ENCODE data around the gene SLC39A11. TPM values are rescaled to one million over a fixed set of nuclear protein-coding genes. Genes with fewer than 3 reads are reported as not detected.

The SLC39A11 gene
- total and polyA plus RNA-seq, 12 donors: 7.0 to 91.4 (median 22.7) TPM

DNA sequence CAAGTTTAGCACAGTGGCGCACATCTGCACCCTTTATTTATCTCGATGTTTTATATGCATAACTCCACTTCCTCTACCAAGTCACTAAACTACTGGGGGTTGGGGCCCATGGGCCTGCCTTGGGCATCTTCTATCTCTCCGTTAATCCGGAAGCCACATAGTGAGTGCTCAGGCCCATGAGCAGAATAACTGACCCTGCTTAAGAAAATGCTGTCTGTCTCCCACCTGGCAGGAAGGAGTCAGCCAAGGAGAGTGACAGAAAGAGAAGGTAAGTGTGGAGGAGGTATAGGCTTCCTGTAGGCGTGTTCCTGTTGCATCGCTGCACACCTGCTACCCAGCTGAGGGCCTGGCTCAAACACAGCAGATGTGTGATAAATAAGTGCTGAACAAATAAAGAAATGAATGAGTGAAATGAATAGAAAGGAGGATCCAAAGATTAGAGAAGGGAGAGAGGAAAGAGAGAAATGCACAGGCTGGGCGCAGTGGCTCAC lies 320.1 kb downstream of the SLC39A11 start:
- TF ChIP-seq, protein P1, sequence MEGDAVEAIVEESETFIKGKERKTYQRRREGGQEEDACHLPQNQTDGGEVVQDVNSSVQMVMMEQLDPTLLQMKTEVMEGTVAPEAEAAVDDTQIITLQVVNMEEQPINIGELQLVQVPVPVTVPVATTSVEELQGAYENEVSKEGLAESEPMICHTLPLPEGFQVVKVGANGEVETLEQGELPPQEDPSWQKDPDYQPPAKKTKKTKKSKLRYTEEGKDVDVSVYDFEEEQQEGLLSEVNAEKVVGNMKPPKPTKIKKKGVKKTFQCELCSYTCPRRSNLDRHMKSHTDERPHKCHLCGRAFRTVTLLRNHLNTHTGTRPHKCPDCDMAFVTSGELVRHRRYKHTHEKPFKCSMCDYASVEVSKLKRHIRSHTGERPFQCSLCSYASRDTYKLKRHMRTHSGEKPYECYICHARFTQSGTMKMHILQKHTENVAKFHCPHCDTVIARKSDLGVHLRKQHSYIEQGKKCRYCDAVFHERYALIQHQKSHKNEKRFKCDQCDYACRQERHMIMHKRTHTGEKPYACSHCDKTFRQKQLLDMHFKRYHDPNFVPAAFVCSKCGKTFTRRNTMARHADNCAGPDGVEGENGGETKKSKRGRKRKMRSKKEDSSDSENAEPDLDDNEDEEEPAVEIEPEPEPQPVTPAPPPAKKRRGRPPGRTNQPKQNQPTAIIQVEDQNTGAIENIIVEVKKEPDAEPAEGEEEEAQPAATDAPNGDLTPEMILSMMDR (IDR thresholded peaks at IDR 0.05): no peak
- TF ChIP-seq POLR2A (IDR thresholded peaks at IDR 0.05): no peak
- intact Hi-C loops (cut with DNase I): no loop called here
- WGBS, 4 donors: 96 to 99% (median 98%) methylated on average over 7 of the region's 7 CpGs

DNA sequence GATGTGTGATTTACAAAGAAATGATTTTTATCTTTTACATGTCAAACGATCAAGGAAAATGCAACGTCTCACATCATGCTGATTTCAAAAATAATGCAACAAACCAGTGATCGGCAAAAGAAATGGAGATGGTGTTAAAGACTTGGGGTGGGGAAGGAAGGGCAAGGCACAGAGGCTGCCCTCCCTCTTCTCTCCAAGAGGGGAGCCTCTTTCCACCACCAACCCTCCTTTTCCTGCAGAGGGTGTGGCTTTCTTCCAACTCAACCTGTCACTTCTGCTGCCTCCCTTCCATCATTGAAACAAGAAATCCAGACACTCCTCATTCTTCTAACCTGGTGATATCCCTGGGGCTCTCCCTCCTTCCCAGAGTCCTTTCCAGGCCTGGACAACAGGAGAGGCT lies 320.8 kb downstream of the SLC39A11 start:
- H3K4me1 ChIP-seq (replicated peaks in 1 of 2): no peaks in the 10 kb centered on the region

More for the DNA sequence above, 320.1 kb downstream of the SLC39A11 start:
- no peaks in the 10 kb centered on the region for H3K27me3 ChIP-seq
- DNase-seq: no peak
- no peak overlapping the region for H3K4me3 ChIP-seq
- no peaks in the 10 kb centered on the region for H3K36me3 ChIP-seq (replicated peaks in 1 of 2)
- no peaks in the 10 kb centered on the region for H3K4me1 ChIP-seq (replicated peaks in 1 of 2)
- no peaks in the 10 kb centered on the region for H3K9me3 ChIP-seq (replicated peaks in 1 of 3)
- H3K27ac ChIP-seq: no peak overlapping the region

DNA sequence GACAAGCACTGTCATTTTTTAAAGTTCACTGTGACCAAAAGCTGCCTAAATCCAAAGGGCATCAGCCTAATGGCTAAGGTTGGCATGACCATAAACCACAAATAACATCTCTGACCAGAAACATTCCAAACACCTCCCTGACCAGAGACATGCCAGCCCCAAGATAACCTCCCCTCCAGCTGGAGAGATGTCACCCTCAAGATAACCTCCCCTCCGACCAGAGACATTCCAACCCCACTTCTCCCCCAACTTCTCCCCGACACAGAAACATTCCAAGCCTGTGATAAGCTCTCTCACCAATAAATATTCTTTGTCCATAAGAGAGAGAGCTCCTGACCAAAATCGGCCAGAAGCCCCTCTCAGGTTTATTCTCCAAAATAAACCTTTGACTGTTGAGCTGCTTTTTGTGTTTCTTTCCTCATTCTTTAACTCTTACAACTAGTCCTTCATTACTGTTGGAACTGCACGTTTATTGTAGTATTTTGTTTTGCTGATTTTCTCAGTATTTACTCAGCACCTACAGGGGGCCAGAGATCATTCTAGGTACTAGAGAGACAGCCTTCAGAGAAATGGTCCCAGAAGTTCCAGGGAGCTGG lies 325.6 kb downstream of the SLC39A11 start:
- no peak for DNase-seq
- WGBS, 4 donors: 80 to 87% (median 85%) methylated on average over 4 of the region's 4 CpGs

More for the DNA sequence above, 320.8 kb downstream of the SLC39A11 start:
- H3K27me3 ChIP-seq: no peaks in the 10 kb centered on the region
- no peak for DNase-seq
- no peak overlapping the region for H3K27ac ChIP-seq
- 89 to 97% (median 94%) methylated on average over 3 of the region's 3 CpGs for WGBS, 4 donors
- no peaks in the 10 kb centered on the region for H3K9me3 ChIP-seq (replicated peaks in 1 of 3)
- no peak overlapping the region for H3K4me3 ChIP-seq
- H3K36me3 ChIP-seq (replicated peaks in 1 of 2): no peaks in the 10 kb centered on the region
- TF ChIP-seq, protein P1 (IDR thresholded peaks at IDR 0.05): no peak
- no peak for TF ChIP-seq POLR2A (IDR thresholded peaks at IDR 0.05)
- intact Hi-C loops (cut with DNase I): no loop called here

DNA sequence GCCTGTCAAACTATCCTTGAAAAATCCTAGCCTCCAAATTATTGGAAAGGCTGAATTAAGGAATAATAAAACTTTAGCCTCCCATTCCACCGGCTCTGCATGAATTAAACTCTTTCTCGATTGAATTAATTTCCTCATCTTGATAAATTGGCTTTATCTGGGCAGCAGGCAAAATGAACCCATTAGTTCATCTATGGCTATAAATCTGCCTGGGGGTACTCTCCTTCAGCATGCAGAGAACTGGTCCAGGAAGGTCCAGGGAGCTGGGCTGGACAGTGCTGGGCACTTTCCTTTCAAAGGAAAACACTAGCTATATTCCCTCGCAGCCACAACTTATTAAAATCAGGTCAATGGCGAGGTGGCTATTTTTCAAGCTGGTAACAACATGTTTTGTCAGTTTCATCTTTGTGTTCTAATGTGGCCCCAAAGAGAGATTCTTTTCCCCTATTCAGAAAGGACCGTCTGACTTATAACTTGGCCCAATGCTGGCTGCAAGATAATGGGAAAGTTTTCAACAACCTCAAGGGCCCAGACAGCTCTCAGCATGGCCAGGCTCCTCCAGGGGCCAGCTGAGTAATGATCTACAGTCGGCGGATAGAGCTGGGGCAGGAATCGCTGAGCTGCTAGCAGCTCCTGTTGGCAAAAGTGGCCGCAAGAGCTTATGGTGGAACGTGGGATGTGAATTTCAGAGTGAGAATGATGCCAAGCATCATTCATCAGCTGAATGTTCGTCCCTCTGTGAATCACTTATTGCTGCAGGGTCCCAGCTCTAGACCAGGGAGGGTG lies 326.9 kb downstream of the SLC39A11 start:
- no peaks in the 10 kb centered on the region for H3K9me3 ChIP-seq (replicated peaks in 1 of 3)
- H3K27ac ChIP-seq: no peak overlapping the region
- TF ChIP-seq POLR2A (IDR thresholded peaks at IDR 0.05): no peak
- TF ChIP-seq, protein P1 (IDR thresholded peaks at IDR 0.05): no peak
- H3K36me3 ChIP-seq (replicated peaks in 1 of 2): no peaks in the 10 kb centered on the region
- no peaks in the 10 kb centered on the region for H3K27me3 ChIP-seq
- H3K4me1 ChIP-seq (replicated peaks in 1 of 2): no peaks in the 10 kb centered on the region
- intact Hi-C loops (cut with DNase I): no loop called here
- no peak for DNase-seq
- WGBS, 4 donors: 81 to 84% (median 83%) methylated on average over 11 of the region's 11 CpGs
- no peak overlapping the region for H3K4me3 ChIP-seq

More for the DNA sequence above, 325.6 kb downstream of the SLC39A11 start:
- TF ChIP-seq POLR2A (IDR thresholded peaks at IDR 0.05): no peak
- TF ChIP-seq, protein P1 (IDR thresholded peaks at IDR 0.05): no peak
- H3K27ac ChIP-seq: no peak overlapping the region
- H3K27me3 ChIP-seq: no peaks in the 10 kb centered on the region
- H3K4me1 ChIP-seq (replicated peaks in 1 of 2): no peaks in the 10 kb centered on the region
- intact Hi-C loops (cut with DNase I): no loop called here
- H3K9me3 ChIP-seq (replicated peaks in 1 of 3): no peaks in the 10 kb centered on the region
- H3K36me3 ChIP-seq (replicated peaks in 1 of 2): no peaks in the 10 kb centered on the region
- no peak overlapping the region for H3K4me3 ChIP-seq
